Measurements from ENCODE around the gene TTC27. TPM values are rescaled to one million over a fixed set of nuclear protein-coding genes. Genes with fewer than 3 reads are reported as not detected.
"Not testable (repeated sequence)": the region's sequence is repeated elsewhere in the genome, so short reads cannot be mapped to it uniquely, and the experiment has no call there.

The TTC27 gene
- total and polyA plus RNA-seq, 10 of the 15 experiments (the other 5 are each of a cell fraction or from before 2014, with no cell fraction given): 20.4 to 34.9 (median 26.0) TPM

- TF ChIP-seq IRF5 (IDR thresholded peaks at IDR 0.05; ENCODE audit: borderline replicate concordance): no peak
- TF ChIP-seq IRF3 (IDR thresholded peaks at IDR 0.05): no peak
- TF ChIP-seq NBN (IDR thresholded peaks at IDR 0.05): no peak
- TF ChIP-seq SMAD1 (IDR thresholded peaks at IDR 0.05; ENCODE audit: low read depth, partially characterized antibody): no peak
- no peak for TF ChIP-seq MEF2B (IDR thresholded peaks at IDR 0.05; ENCODE audit: partially characterized antibody, poor library complexity, severe bottlenecking)
- no peak for TF ChIP-seq MYC (IDR thresholded peaks at IDR 0.05; ENCODE audit: insufficient read depth, insufficient read length, insufficient replicate concordance, low read length, severe bottlenecking)
These were observed 95.7 kb downstream of the TTC27 start (continued) for GRCh38 chr2:32723467-32724079.

GRCh38 chr2:32726678-32727077 is 98.8 kb downstream of the TTC27 start:
- DNase-seq (ENCODE audit: low read depth, low spot score); H3K9ac ChIP-seq (ENCODE audit: control insufficient read depth, insufficient read depth, low read length); H3K27ac ChIP-seq (ENCODE audit: control insufficient read depth, insufficient read depth); H3K36me3 ChIP-seq (ENCODE audit: control insufficient read depth in 2 of 2, insufficient read depth in 2 of 2, low read length in 1 of 2); H4K20me1 ChIP-seq (ENCODE audit: control insufficient read depth, insufficient read depth); POLR2A ChIA-PET; H3K9me3 ChIP-seq (replicated peaks; ENCODE audit: control insufficient read depth, insufficient read depth, low read length); ATAC-seq; H3K27me3 ChIP-seq (replicated peaks in 1 of 2; ENCODE audit: control insufficient read depth in 2 of 2, insufficient read depth in 2 of 2, low read length in 1 of 2); FAIRE-seq; intact Hi-C loops (cut with micrococcal nuclease; ENCODE audit: unreplicated experiment); in situ Hi-C loops (cut with MboI); BruUV-seq (replicated peaks); H3K4me1 ChIP-seq (ENCODE audit: control insufficient read depth, insufficient read depth, low read length); H3K4me3 ChIP-seq; RAD21 ChIA-PET (ENCODE audit: unreplicated experiment); H2AFZ ChIP-seq (ENCODE audit: control insufficient read depth, low read depth, low read length); H3K79me2 ChIP-seq (ENCODE audit: control insufficient read depth, insufficient read depth, low read length); H3K4me2 ChIP-seq (ENCODE audit: control insufficient read depth, insufficient read depth); CTCF ChIA-PET: not testable (repeated sequence)
- SMC1A ChIA-PET (ENCODE audit: uncharacterized antibody, unreplicated experiment): interaction anchor here (1.5 kb wide), 1 partner anchor 9 kb away, joined by 4 read pairs; no protein-coding TSS in a partner anchor
- WGBS (ENCODE audit: insufficient coverage, insufficient replicate concordance, low lambda C conversion rate, missing lambda C conversion rate): 75% methylated on average over 5 of the region's 5 CpGs
